ENCODE results near the gene ARID4A. TPM values are rescaled to one million over a fixed set of nuclear protein-coding genes. Genes with fewer than 3 reads are reported as not detected.
"Not testable (repeated sequence)": the region's sequence is repeated elsewhere in the genome, so short reads cannot be mapped to it uniquely, and the experiment has no call there.

Gene ARID4A
- total RNA-seq, 1 experiment from 2014 or later = 12.5 TPM

GRCh38 chr14:58414845-58415244 lies 116.5 kb downstream of the ARID4A start:
- Mint-ChIP-seq H3K27ac (no peak overlapping the region), H3K27me3 (ENCODE audit: low read depth) (no peaks in the 10 kb centered on the region), H3K4me3 (no peak overlapping the region), H3K36me3 (peaks cover 61% of the 10 kb centered on the region), H3K4me1 (peaks cover 7% of the 10 kb centered on the region), H3K9me3 (peaks cover 4% of the 10 kb centered on the region; the same call in 1 of the 2 replicates)
- ChIA-PET POLR2A (no interaction called here), CTCF (no interaction called here)
- ATAC-seq (peak; percentile 71), DNase-seq (ENCODE audit: low spot score) (no peak)
- TF ChIP-seq PRRX2 (CRISPR knock-in tag; IDR thresholded peaks at IDR 0.05) (no peak), SMAD3 (CRISPR knock-in tag; IDR thresholded peaks at IDR 0.05; ENCODE audit: borderline replicate concordance) (no peak), RORB (CRISPR knock-in tag; IDR thresholded peaks at IDR 0.05) (no peak), KAT7 (CRISPR knock-in tag; IDR thresholded peaks at IDR 0.05; ENCODE audit: borderline replicate concordance) (no peak), ZNF121 (CRISPR knock-in tag; IDR thresholded peaks at IDR 0.05) (no peak), ZNF263 (CRISPR knock-in tag; IDR thresholded peaks at IDR 0.05; ENCODE audit: low read depth) (no peak), TP53 (CRISPR knock-in tag; IDR thresholded peaks at IDR 0.05) (no peak), IRF1 (CRISPR knock-in tag; IDR thresholded peaks at IDR 0.05) (no peak), ZSCAN18 (CRISPR knock-in tag; IDR thresholded peaks at IDR 0.05) (no peak), ERG (CRISPR knock-in tag; IDR thresholded peaks at IDR 0.05) (no peak), TEAD1 (CRISPR knock-in tag; IDR thresholded peaks at IDR 0.05) (no peak), SMAD4 (CRISPR knock-in tag; IDR thresholded peaks at IDR 0.05) (no peak), NFE2L1 (CRISPR knock-in tag; IDR thresholded peaks at IDR 0.05) (no peak), FOXP4 (CRISPR knock-in tag; IDR thresholded peaks at IDR 0.05) (no peak), MLX (CRISPR knock-in tag; IDR thresholded peaks at IDR 0.05) (no peak), ZNF232 (CRISPR knock-in tag; IDR thresholded peaks at IDR 0.05) (no peak), ZNF138 (CRISPR knock-in tag; conservative IDR thresholded peaks at IDR 0.05) (no peak), OVOL2 (CRISPR knock-in tag; IDR thresholded peaks at IDR 0.05; ENCODE audit: borderline replicate concordance) (no peak)

- H3K27me3 Mint-ChIP-seq (ENCODE audit: low read depth) = no peaks in the 10 kb centered on the region
- ChIA-PET CTCF (no interaction called here), POLR2A (no interaction called here)
- H3K4me1 Mint-ChIP-seq = peaks cover 7% of the 10 kb centered on the region
- H3K4me3 Mint-ChIP-seq = no peak overlapping the region
- peak overlapping the region; percentile 3; the same call in 1 of the 2 replicates for H3K27ac Mint-ChIP-seq
- peaks cover 61% of the 10 kb centered on the region for H3K36me3 Mint-ChIP-seq
- DNase-seq (ENCODE audit: low spot score) (no peak), ATAC-seq (no peak)
- TF ChIP-seq ZNF317 (CRISPR knock-in tag; IDR thresholded peaks at IDR 0.05; ENCODE audit: borderline replicate concordance, low read depth) (peak; percentile 63; the same call in 1 of the 2 replicates), E2F4 (CRISPR knock-in tag; IDR thresholded peaks at IDR 0.05; ENCODE audit: borderline replicate concordance, low read depth) (no peak)
- H3K9me3 Mint-ChIP-seq = peaks cover 4% of the 10 kb centered on the region; the same call in 1 of the 2 replicates
Measured at GRCh38 chr14:58415636-58416547, 117.5 kb downstream of the ARID4A start.

GRCh38 chr14:58416934-58417333 lies 118.6 kb downstream of the ARID4A start:
- not testable (repeated sequence) for H3K27ac Mint-ChIP-seq; H3K9me3 Mint-ChIP-seq; H3K4me1 Mint-ChIP-seq; ATAC-seq; H3K27me3 Mint-ChIP-seq (ENCODE audit: low read depth); H3K4me3 Mint-ChIP-seq; DNase-seq (ENCODE audit: low spot score)
- ChIA-PET POLR2A (interaction anchor here (0.6 kb wide), 1 partner anchor 274 kb away, joined by 5 read pairs; no protein-coding TSS in a partner anchor), CTCF (interaction anchor here (0.6 kb wide), 2 partner anchors 9 to 26 kb away, joined by 3 read pairs; no protein-coding TSS in a partner anchor)
- peaks cover 59% of the 10 kb centered on the region for H3K36me3 Mint-ChIP-seq
